NCI-H2107 (cell line): ENCODE data around the gene MMP2.

Source experiments
- DNase-seq: peaks from one replicate; lab custom pipeline; 2025; lab: John Stamatoyannopoulos, UW

MMP2 gene

DNA sequence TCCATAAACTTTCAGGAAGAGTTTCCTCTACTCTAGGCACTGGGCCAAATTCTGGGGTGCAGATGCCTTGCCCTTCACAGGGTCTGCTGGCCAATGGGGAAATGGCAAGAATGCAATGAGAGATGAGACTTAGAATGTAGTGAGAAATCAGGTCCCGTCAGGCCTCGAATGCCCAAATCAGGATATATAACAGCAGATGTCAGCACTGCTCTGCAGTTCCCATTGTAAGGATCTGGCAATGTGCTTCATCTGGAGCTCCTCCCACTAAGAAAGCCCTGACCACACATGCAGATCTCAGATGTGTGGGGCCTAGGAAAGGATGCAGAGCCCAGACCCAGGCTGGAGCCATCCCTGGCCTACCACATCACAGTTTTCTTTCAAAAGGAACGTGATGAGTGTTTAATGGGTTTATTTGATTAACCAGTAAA, 16.0 kb downstream of the MMP2 start:
- no peak for DNase-seq

DNA sequence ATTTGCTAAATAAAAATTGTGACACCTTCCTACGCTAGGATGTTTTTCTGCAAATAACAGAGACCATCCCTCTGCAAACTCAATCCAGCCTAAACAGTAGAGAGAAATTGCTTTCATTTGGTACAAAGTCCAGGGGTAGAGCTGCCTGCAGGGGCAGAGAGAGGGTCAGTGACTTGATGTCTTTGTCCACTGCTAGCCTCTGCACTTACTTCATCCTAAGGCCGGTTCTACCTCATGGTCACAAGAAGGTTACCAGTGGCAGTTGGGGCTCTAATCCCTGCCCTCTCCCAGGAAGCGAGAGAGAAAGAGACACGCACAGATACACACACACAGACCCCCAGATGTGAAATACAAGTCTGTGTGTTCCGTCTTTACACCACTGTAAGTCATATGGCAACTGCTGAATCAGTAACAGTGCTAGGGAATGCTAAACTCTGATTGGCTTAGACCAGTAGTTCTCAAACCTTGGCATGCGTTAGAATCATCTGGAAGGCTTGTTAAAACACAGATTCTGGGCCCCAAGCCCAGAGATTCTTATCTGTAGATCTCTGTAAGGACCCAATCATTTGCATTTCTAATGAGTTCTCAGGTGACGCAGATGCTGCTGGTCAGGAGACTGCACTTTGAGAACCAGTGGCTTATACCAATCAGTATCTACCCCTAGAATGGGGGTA, 16.8 kb downstream of the MMP2 start:
- DNase-seq = no peak

DNA sequence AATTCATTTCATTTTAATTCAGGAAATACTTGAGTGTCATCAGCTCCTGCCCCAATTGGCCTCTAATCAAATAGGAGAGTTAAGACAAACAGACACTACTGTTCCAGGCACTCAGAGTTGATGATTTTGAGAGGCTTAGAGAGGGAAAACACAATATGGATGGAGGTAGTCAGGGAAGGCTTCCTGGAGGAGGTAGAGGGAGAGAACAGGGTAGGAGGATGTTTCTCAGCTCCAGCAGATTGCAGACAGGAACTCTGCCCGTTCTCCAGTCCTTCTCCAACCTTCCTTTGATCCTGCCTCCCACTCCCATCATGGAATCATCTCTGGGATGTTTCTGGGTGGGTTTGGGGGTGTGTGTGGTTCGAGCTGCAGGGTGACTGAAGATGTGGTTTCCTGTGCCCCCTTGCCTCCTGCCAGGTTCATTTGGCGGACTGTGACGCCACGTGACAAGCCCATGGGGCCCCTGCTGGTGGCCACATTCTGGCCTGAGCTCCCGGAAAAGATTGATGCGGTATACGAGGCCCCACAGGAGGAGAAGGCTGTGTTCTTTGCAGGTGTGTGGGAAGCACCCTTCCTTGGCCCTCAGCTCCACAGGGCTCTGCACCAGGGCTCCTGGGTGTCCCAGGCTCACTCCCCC, 17.6 kb downstream of the MMP2 start:
- DNase-seq = no peak

DNA sequence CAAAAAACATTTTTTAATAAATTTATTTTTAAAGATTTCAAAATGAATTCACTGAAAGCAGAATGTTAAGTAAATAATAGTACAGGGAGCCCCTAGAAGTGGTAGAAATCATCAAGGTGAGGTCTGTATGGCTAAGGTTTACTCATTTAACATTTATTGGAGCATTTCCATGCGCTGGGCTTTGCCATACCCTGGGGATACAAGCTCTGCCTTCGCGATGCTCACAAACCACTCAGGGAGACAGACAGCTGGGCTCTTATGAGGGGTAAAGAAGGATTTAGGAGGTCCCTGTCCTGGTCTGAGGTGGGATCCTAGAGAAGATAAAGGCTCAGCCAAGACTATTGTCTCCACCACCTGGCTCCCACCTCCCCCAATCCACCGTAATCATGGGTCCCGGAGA, 18.6 kb downstream of the MMP2 start:
- DNase-seq = no peak

DNA sequence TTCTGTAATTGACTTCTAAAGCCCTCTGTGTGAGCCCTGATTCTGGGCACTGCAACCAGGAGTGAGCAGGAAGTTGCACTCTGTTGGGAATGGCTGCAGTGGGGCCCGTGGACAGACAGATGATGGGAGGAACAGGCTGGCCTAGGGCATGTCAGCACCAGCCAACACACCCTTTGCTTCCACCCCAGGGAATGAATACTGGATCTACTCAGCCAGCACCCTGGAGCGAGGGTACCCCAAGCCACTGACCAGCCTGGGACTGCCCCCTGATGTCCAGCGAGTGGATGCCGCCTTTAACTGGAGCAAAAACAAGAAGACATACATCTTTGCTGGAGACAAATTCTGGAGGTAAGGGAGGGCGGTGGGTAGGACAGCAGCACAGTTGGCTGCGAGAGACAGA, 19.1 kb downstream of the MMP2 start:
- no peak for DNase-seq

DNA sequence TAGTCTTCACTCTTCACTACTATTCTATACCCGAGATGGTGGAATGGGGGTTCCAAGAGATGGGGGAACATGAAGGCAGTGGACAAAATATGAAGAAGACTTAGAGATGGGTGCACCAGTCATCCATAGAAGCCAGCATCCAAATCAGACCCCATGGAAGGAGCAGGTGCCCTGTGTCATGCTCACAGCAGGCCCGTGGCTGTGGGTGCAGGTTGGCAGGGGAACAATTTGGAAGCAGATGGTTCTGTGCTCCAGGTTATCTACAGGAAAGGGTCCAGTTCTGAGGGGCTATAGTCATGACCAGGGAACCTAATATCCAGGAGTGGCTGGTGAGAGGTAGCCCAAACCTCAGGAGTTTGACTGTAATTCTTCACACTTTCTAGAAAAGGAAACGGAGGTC, 20.3 kb downstream of the MMP2 start:
- no peak for DNase-seq

DNA sequence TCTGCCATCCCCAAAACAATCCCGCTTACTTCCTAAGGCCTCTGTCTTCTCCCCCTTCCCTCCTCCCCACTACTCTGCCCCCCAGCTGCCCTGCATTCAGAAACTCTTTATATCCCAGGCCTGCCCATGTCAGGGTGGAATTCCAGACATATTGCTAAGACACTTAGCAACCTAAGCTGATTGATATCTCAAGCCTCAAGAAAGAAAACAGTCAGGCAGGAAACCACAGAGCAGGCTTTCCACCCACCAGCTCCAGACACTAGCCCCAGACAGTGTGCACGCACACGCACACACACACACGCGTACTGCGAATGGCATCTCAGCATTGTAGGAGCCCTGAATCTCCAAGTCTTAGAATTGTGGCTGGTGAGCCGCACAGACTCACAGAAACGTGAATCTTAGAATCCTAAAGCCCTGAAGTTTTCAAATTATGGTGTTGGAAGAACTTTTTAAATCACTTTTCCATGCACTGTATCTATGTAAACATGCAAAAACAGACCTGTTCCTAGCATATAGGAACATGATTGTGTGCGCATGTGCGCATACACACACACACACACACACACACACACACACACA, 21.0 kb downstream of the MMP2 start:
- DNase-seq = no peak

DNA sequence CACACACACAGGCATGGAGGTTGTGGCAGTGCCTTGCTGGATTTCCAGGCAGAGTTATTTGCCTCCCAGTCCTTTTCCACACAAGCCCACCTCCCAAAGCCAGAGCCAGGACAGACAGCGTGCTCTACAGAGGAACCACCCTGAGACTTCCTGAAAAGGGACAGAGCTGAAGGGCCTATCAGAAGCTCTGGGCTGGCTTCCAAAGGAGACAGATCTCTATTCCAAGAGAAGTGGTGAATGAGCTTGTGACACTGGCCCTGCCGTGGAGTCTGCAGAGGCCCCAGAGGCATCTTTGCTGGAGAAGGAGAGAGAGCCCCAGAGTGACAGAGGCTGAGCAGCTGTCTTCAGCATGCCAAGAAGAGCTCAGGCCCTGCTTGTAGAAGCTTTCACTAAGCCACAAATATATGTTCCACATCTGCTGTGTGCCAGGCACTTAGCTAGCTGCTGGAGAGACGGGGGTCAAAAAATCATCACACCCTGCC, 21.6 kb downstream of the MMP2 start:
- DNase-seq = no peak

DNA sequence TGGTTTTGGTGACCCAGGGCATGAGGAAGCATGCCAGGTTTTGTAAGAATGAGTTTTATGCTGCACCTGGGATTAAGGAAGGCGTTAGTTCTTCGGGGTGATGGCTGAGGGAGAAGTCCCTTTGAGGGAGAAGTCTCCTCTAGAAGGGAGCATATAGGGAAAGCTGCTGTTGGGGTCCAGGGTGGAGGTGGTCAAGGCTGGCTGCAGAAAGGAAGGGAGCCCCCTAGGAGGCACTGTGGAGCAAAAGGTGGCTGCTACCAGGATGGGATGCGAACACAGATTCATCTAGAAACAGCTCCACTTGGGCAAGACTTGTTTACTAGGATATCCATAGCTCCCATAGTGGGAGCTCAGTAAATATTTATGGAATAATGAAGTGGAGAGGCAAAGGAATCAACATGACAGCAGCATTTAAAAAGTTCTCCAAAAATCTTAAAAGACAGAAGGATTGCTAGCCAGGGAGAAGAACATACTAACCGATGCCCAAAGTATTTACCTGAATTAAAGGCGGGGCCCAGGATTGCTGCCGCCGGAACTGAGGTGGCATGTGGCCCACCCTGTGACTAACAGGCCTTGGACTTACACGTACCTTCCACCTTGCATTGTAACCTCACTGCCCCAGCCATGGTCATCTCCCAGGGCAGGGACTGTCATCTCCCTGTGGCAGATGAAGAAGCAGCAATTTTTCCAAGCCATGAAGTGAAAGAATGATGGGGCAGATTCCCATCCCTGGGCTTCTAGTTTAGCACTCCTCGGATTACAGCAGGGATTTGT, 22.7 kb downstream of the MMP2 start:
- DNase-seq = no peak

DNA sequence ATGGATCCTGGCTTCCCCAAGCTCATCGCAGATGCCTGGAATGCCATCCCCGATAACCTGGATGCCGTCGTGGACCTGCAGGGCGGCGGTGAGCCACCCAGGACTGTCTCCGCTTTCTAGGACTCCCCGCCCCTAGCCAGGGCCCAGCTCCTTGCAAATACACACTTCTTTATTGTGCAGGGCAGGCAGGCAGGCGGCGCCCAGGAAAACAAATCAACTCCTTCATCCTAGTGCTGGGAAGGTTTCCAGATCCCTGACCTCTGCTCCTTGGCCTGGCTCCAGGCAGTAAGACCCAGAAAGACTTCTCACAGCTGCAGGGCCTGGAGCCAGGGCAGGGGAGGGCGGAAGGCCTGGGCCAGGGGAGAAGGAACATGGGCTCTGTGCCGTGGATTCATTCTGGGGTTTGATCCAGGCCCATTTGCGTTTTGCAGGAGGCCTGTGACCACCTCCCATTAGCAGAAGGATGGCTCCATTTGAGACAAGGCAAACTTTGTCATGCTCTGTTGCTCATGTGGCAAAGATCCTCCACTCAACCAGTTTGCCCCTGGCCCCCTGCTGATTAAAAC, 23.9 kb downstream of the MMP2 start:
- DNase-seq = no peak

DNA sequence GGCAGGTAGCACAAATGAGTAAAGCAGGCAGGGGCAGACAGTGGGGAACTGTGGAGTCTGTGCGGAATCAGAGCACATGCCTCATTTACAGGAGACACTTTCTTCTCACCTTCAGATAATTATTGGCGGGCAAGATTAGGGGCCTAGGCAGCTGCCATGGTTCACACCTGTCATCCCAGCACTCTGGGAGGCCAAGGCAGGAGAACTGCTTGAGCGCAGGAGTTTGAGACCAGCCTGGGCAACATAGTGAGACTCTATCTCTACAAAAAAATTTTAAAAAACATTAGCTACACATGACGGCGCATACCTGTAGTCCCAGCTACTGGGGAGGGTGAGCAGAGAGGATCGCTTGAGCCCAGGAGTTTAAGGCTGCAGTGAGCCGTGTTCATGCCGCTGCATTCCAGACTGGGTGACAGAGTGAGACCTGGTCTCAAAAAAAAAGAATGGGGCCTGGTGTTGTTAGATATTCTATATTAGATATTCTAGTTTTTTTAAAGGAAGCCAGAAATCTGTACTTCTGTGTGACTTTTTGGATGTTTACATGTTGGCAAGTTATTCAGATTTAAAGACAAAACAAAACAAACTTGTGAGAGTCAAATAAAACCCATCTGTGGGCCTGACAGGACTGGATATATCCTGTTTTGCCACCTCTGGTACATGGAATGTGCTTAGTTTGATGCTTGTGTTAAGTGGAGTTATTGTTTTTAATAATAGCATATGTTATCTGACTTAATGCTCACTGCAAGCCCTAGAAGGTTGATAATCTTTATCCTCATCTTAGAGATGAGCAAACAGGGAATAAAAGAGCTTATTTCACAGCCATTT, 24.9 kb downstream of the MMP2 start:
- no peak for DNase-seq

DNA sequence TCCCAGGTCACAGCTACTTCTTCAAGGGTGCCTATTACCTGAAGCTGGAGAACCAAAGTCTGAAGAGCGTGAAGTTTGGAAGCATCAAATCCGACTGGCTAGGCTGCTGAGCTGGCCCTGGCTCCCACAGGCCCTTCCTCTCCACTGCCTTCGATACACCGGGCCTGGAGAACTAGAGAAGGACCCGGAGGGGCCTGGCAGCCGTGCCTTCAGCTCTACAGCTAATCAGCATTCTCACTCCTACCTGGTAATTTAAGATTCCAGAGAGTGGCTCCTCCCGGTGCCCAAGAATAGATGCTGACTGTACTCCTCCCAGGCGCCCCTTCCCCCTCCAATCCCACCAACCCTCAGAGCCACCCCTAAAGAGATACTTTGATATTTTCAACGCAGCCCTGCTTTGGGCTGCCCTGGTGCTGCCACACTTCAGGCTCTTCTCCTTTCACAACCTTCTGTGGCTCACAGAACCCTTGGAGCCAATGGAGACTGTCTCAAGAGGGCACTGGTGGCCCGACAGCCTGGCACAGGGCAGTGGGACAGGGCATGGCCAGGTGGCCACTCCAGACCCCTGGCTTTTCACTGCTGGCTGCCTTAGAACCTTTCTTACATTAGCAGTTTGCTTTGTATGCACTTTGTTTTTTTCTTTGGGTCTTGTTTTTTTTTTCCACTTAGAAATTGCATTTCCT, 26.5 kb downstream of the MMP2 start:
- no peak for DNase-seq

DNA sequence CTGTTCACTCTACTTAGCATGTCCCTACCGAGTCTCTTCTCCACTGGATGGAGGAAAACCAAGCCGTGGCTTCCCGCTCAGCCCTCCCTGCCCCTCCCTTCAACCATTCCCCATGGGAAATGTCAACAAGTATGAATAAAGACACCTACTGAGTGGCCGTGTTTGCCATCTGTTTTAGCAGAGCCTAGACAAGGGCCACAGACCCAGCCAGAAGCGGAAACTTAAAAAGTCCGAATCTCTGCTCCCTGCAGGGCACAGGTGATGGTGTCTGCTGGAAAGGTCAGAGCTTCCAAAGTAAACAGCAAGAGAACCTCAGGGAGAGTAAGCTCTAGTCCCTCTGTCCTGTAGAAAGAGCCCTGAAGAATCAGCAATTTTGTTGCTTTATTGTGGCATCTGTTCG, 27.1 kb downstream of the MMP2 start:
- no peak for DNase-seq

DNA sequence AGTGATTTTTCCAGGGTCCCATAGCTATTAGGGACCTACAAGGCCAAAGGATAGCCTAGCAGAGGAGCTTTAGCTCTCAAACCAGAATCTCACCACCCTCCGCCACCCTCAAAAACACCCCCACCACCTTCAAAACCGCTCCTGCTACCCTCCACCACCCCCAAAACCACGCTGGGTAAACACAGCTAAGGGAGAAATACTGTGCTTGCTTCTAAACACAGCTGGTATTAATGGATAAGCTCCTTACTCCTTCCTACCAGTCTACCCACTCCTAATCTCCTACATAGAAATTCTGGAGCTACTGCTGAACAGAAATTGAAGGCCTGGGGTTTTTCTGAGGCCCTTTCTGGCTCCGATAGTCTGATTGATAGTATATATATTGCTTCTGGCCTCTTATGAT, 27.7 kb downstream of the MMP2 start:
- no peak for DNase-seq

DNA sequence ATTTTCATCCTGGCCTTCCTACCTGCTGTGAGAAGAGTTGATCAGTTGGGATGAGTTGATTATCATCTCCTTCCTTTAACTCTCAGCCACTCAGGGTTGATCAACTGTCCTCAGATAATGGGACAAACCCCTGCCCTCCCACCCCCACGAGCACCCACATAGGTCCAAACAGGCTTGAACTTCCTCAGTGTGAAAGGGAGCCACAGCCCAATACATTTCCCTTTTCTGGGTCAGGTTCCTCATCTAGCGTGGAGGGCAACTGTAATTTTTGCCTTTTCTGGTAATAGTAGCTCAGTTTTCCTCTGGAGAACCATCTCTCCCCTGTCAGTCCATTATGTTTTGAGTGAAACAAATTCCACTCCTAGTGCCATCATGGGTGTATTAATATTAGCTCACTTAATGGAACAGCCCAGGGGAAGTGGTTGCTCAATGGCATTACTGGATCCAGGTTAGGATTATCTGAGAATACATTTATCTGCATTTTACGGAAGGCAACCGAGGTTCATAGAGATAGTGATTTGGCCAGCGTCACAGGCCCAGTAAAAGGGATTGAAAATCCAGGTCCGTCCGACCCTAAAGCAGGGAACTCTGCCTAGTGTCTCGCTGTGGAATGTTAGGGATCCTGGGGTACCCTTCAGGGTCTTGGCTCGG, 29.4 kb downstream of the MMP2 start:
- no peak for DNase-seq

DNA sequence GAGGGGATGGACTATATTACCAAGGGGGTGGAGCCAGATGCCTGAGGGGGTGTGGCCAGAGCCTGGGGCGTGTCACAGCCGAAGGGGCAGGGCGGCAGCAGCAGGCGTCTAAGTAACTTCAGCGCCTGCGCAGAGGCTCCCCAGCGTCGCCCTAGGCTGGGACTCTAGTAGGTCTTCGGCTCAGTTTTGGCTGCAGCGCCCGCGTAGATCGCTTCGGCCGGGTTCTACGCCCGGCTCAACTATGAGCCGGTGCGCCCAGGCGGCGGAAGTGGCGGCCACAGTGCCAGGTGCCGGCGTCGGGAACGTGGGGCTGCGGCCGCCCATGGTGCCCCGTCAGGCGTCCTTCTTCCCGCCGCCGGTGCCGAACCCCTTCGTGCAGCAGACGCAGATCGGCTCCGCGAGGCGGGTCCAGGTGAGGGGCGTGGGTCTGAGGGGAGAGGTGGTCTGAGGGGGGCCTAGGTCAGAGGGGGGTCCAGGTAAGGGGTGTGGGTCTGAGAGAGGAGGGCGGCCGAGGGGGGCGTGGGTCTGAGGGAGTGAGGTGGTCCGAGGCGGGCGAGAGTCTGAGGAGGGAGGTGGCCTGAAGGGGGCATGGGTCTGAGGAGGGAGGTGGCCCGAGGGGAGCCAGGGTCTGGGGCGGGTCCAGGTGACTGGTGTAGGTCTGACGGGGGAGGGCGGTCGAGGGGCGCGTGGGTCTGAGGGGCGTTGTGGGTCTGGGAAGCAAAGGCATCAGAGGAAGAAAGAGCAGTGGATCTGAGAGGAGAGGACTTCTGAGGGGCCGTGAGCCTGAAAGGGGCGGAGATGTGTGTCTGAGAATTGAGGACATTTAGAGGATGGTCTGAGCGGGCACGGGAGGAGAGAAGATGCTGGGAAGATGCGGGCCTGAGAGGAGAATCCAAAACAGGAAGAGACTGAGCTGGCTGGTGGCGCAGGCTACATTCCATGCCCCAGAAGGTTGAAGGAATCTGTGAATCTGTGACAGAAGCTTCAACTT, 30.2 kb downstream of the MMP2 start, which contains the start of gene LPCAT2:
LPCAT2 (plus strand) TSS at position 132 of the 991 bp plus-strand sequence; CDS start at position 242, 110 bp downstream.
- DNase-seq = no peak

DNA sequence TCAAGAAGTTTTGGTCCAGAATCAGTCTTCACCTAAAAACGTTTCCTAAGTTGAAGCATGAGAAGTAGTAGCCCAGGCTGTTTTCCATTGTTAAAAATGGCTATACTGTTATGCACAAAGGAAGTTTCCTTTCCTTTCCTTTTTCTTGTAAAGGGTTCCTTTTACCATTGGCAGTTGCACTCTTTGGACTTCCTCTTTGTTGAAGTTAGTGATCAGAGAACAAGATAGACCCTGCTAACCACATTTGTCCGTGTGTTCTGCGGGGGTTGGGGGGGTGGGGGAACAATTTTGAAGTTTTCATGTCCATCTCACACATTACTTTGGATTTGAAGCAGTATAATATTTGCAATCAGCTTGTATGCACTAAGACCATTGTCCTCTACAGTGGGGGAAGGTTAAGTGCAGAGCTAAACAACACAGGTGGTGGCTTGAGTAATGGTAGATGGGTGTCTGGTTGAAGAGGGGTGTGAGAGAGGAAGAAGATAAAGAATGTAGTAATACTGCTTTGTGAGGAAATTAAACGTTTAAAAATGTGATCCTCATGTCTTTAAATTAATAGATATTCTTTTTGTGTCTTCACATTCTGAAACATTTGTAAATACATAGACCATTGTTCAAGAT, 31.3 kb downstream of the MMP2 start:
- no peak for DNase-seq

DNA sequence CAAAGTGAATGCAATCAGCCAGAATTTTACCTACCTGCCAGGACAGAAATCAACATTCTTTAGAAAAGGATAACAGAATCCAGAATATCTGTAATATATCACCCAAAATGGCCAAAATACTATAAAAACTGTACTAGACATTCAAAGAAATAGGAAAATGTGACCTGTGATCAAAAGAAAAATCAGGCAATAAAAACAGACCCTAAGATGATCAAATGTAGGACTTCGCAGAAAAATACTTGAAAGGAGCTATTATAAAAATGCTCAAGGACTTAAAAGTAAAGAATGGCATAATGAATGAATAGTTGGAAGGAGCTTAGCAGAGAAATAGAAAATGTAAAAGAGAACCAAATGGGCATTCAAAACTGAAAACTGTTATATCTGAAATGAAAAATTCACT, 33.9 kb downstream of the MMP2 start:
- DNase-seq = no peak

DNA sequence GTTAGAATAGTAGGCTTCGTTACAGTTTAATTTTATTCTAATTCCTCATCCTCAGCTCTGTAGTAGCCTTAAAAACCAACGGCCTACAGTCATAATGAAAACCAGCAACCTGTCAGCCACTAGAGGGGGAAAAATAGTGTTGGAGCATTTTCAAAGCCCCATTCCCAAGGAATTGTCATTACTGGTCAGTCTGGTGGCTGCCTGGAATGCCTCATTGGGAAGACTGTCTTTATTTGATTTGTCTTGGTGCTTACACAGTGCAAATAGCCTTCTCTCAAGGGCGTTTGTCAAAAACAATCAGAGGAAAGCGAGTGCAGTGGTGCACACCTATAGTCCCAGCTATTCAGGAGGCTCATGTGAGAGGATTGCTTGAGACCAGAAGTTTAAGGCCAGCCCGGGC, 34.6 kb downstream of the MMP2 start:
- no peak for DNase-seq
